Activated T-helper 17 cell treated with anti-CD3 and anti-CD28 coated beads, Interleukin-2, amount 50 U/mL, for 72 hours (primary cell): ENCODE measurements around the gene LRG1. TPM values are rescaled to one million over a fixed set of nuclear protein-coding genes. Genes with fewer than 3 reads are reported as not detected.

Experiments
- ATAC-seq: fragments of 150-1000 bp; cut with Tn5 transposase; replicated peaks from 2 replicates; pipeline ENCODE4 v1.10.0; 2021; ENCODE audit warnings: mild to moderate bottlenecking, moderate library complexity
- H3K27ac Mint-ChIP-seq: one replicate; pipeline ENCODE4 v1.8.0; 2022; ENCODE audit warnings: mixed read lengths
- H3K27me3 Mint-ChIP-seq: one replicate; pipeline ENCODE4 v1.8.0; 2022; ENCODE audit warnings: mixed read lengths
- H3K36me3 Mint-ChIP-seq: one replicate; pipeline ENCODE4 v1.8.0; 2022; ENCODE audit warnings: low read depth, mild to moderate bottlenecking, mixed read lengths
- H3K4me1 Mint-ChIP-seq: one replicate; pipeline ENCODE4 v1.8.0; 2022; ENCODE audit warnings: mixed read lengths
- H3K4me3 Mint-ChIP-seq: one replicate; pipeline ENCODE4 v1.8.0; 2022; ENCODE audit warnings: mild to moderate bottlenecking, mixed read lengths
- H3K9me3 Mint-ChIP-seq: one replicate; pipeline ENCODE4 v1.8.0; 2022; ENCODE audit warnings: mixed read lengths
- total RNA-seq, 2 donors: library from RNA; stranded (reverse); gene quantifications; one replicate each; pipeline ENCODE4 v1.2.3, GENCODE V29; 2022

LRG1 gene
- total RNA-seq, 2 donors from 2014 or later, result 0.53 to 0.93 TPM

DNA sequence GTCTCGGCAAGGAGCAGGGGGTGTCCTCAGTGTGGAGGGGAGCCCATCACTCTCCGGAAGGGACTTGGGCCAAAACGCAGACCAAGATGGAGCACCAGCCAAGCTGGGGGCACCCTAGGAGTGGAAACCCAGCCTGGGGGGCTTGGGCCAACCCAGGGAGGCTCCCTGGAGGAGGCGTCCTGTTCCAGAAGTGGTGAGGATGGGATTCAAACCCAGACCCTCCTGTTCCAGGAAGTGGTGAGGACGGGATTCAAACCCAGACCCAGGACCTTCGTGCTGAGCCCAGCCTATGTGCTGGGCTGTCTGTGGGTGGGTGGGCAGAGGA lies 20.7 kb downstream of the LRG1 start:
- H3K9me3 Mint-ChIP-seq, result no peaks in the 10 kb centered on the region
- no peaks in the 10 kb centered on the region for H3K4me1 Mint-ChIP-seq
- H3K4me3 Mint-ChIP-seq, result no peak overlapping the region
- no peaks in the 10 kb centered on the region for H3K36me3 Mint-ChIP-seq
- no peak for ATAC-seq
- H3K27me3 Mint-ChIP-seq, result peaks cover 3% of the 10 kb centered on the region
- H3K27ac Mint-ChIP-seq, result no peak overlapping the region

DNA sequence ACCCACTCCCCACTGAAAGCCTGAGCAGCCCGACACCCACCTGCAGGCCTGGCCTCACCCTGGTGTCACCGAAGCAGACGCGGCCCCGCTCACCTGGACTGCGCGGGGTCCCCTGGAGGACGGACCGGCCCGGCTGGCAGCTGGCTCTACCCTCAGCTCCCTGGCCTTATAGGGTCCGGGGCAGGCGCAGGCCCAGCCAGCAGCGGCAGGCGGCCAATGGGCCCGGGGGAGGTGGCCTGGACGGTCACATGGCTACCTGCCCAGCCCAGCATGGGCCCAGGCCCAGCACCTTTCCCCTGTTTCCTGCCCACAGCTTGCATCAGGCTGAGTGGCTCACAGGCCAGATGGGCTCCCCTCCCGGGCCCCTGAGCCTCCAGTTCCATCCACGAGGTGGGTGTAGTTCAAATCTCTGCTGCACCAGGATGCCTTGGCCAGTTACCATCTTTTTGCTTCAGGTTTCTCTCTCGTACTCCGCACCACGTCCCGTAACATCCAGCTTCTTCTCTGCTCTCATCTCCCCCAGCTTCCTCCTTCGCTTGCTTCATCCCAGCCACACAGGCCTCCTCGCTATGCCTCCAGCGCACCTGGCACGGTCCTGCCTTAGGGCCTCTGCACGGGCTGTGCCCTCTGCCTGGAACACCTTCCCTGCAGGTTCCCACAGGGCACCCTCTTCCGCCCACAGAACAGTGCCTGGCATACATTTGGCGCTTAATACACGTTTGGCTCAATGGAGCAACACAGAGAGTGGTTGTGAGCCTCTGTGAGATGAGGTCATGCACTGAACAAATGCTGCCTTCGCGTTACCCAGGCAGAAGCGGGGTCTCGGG lies 21.3 kb downstream of the LRG1 start, which contains the start of gene PLIN4:
TSS of gene PLIN4 (minus strand) at position 142 of the 827 bp plus-strand sequence. CDS start 214 bp downstream, outside the sequence.
- Mint-ChIP-seq H3K9me3 (no peaks in the 10 kb centered on the region), H3K27me3 (peaks cover 3% of the 10 kb centered on the region), H3K4me3 (no peak within 1 kb of the TSS), H3K27ac (no peak within 1 kb of the TSS), H3K4me1 (no peaks in the 10 kb centered on the region), H3K36me3 (no peaks in the 10 kb centered on the region)
- ATAC-seq, result no peak

DNA sequence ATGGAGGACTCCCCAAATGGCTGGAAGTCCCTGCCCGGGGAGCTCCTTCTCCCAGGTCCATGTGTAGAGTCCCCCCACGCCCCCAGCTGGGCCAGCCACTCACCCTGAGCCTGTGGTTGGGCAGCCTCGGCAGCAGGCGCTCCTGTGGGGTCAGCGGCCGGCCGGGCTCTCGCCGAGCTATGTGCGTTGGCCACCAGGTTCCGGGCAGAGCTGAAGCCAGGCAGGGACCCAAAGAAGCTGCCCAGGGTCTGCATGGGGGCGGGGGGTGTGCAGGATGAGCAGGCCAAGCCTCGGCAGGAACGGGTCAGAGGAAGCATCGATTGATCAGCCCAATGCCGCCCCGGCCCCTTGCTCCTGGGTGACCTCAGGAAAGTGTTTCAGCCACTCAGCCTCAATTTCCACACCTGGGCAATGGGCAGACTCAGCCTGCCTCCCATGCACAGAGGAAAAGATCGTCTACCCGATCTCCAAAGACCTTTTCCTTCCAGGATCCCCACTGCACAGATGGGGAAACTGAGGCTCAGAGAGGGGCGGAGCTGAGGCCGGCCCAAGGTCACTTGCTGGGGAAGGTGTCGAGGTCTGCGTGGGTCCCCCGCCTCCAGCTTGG lies 22.3 kb downstream of the LRG1 start:
- Mint-ChIP-seq H3K4me1 (no peaks in the 10 kb centered on the region), H3K4me3 (no peak overlapping the region), H3K36me3 (no peaks in the 10 kb centered on the region), H3K27ac (no peak overlapping the region), H3K27me3 (peaks cover 3% of the 10 kb centered on the region), H3K9me3 (no peaks in the 10 kb centered on the region)
- no peak for ATAC-seq

DNA sequence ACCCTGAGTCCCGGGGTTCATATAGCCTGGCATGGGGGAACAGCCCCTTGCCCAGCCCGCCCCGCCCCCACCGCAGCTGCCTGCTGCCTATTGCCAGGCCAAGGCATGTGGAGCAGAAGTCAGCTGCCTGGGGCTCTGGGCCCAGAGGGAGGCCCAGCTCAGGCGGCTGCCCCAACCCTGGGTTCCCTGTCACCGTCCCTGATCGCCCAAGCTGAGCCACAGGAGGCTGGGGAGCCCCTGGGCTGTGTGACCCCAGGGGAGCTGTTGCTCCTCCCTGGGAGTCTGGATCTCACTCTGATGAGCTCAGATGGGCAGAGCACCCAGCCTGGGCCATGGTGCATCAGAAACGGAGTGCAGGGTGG lies 22.9 kb downstream of the LRG1 start:
- Mint-ChIP-seq H3K4me3 (no peak overlapping the region), H3K9me3 (no peaks in the 10 kb centered on the region), H3K36me3 (no peaks in the 10 kb centered on the region), H3K27ac (no peak overlapping the region), H3K4me1 (no peaks in the 10 kb centered on the region), H3K27me3 (peaks cover 3% of the 10 kb centered on the region)
- no peak for ATAC-seq

DNA sequence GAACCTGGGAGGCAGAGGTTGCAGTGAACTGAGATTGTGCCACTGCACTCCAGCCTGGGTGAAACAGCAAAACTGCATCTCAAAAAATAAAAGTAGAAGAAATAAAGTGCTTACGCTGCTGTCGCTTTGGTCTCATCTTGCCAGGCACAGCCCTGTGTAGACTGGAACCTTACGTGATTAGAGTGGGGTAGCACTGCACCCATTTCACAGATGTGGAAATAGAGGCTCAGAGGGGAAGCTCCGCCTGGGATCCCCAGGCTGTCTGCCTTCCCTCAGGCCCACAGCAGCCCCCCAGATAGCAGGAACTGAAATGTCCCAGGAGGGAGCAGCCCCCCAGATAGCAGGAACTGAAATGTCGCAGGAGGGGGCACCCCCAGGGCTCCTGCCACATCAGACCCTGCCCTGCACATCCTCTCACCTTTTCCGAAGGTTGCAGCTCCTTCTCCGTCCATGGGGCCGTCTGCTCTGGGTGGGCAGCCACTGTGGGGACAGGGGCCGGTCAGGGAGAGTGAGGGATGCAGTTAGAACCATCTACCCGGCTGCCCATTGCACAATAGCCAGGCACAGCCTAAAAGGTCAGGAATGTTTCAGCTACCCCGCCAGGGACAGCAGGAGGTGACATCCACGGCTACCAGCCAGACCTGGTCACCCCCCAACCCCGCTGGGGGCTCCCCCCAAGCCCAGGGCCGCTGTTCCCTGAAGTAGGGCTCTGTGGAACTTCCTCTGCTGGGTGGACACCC lies 23.5 kb downstream of the LRG1 start:
- no peak overlapping the region for H3K27ac Mint-ChIP-seq
- H3K4me1 Mint-ChIP-seq, result no peaks in the 10 kb centered on the region

DNA sequence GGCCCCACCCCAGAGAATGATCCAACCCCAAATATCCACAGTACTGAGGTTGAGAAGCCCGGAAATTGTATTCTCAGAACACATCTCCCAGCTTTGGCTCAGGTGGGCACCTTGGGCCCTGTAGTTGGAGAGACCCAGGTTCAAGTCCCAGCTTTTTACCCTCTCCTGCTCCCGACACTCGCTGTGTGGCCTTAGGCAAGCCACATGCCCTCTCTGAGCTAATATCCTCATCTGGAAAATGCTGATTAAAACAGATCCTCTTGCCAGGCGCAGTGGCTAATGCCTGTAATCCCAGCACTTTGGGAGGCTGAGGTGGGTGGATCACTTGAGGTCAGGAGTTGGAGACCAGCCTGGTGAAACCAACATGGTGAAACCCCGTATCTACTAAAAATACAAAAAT lies 24.1 kb downstream of the LRG1 start:
- Mint-ChIP-seq H3K4me3 (no peak overlapping the region), H3K9me3 (no peaks in the 10 kb centered on the region), H3K4me1 (no peaks in the 10 kb centered on the region), H3K27ac (no peak overlapping the region), H3K36me3 (no peaks in the 10 kb centered on the region), H3K27me3 (peaks cover 3% of the 10 kb centered on the region)
- no peak for ATAC-seq

More for the DNA sequence above, 23.5 kb downstream of the LRG1 start:
- Mint-ChIP-seq H3K9me3 (no peaks in the 10 kb centered on the region), H3K36me3 (no peaks in the 10 kb centered on the region), H3K4me3 (no peak overlapping the region), H3K27me3 (peaks cover 3% of the 10 kb centered on the region)
- no peak for ATAC-seq

DNA sequence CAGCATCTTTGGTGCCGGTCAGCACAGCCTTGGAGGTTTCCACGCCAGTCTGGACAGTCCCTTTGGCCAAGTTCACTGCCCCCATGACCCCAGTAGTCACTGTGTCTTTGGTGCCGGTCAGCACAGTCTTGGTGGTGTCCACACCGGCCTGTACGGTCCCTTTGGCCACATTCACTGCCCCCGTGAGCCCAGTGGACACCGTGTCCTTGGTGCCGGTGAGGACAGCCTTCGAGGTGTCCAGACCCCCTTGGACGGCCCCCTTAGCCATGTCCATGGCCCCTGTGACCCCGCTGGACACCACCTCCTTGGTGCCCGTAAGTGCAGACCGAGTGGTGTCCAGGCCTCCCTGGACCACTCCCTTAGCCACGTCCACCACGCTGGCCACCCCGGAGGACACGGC lies 26.6 kb downstream of the LRG1 start:
- Mint-ChIP-seq H3K36me3 (no peaks in the 10 kb centered on the region), H3K4me3 (no peak overlapping the region), H3K9me3 (no peaks in the 10 kb centered on the region), H3K27me3 (no peaks in the 10 kb centered on the region), H3K4me1 (no peaks in the 10 kb centered on the region), H3K27ac (no peak overlapping the region)
- no peak for ATAC-seq

DNA sequence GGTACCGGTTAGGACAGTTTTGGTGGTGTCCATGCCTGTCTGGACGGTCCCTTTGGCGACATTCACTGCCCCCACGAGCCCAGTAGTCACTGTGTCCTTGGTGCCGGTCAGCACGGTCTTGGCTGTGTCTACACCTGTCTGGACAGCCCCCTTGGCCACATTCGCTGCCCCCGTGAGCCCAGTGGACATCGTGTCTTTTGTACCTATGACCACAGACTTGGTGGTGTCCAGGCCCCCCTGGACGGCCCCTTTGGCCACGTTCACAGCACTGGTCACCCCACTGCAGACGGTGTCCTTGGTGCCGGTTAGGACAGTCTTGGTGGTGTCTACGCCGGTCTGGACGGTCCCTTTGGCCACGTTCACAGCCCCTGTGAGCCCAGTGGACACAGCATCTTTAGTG lies 27.8 kb downstream of the LRG1 start:
- Mint-ChIP-seq H3K4me3 (no peak overlapping the region), H3K27ac (no peak overlapping the region), H3K4me1 (no peaks in the 10 kb centered on the region), H3K27me3 (no peaks in the 10 kb centered on the region), H3K9me3 (no peaks in the 10 kb centered on the region), H3K36me3 (no peaks in the 10 kb centered on the region)
- ATAC-seq, result no peak

DNA sequence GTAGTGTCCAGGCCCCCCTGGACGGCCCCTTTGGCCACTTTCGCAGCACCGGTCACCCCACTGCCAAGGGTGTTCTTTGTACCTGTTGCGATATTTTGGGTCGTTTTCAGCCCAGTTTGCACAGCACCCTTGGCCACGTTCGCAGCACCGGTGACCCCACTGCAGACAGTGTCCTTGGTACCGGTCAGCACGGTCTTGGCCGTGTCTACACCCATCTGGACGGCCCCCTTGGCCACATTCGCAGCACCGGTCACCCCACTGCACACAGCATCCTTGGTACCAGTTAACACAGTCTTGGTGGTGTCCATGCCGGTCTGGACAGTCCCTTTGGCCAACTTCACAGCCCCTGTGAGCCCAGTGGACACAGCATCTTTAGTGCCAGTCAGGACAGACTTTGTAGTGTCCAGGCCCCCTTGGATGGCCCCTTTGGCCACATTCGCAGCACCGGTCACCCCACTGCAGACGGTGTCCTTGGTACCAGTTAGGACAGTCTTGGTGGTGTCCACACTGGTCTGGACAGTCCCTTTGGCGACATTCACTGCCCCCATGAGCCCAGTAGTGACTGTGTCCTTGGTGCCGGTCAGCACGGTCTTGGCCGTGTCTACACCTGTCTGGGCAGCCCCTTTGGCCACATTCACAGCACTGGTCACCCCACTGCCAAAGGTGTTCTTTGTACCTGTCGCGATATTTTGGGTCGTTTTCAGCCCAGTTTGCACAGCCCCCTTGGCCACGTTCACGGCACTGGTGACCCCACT lies 28.4 kb downstream of the LRG1 start:
- no peaks in the 10 kb centered on the region for H3K27me3 Mint-ChIP-seq
- no peaks in the 10 kb centered on the region for H3K4me1 Mint-ChIP-seq
- no peak for ATAC-seq
- no peak overlapping the region for H3K4me3 Mint-ChIP-seq
- H3K36me3 Mint-ChIP-seq, result no peaks in the 10 kb centered on the region
- no peak overlapping the region for H3K27ac Mint-ChIP-seq
- H3K9me3 Mint-ChIP-seq, result no peaks in the 10 kb centered on the region

DNA sequence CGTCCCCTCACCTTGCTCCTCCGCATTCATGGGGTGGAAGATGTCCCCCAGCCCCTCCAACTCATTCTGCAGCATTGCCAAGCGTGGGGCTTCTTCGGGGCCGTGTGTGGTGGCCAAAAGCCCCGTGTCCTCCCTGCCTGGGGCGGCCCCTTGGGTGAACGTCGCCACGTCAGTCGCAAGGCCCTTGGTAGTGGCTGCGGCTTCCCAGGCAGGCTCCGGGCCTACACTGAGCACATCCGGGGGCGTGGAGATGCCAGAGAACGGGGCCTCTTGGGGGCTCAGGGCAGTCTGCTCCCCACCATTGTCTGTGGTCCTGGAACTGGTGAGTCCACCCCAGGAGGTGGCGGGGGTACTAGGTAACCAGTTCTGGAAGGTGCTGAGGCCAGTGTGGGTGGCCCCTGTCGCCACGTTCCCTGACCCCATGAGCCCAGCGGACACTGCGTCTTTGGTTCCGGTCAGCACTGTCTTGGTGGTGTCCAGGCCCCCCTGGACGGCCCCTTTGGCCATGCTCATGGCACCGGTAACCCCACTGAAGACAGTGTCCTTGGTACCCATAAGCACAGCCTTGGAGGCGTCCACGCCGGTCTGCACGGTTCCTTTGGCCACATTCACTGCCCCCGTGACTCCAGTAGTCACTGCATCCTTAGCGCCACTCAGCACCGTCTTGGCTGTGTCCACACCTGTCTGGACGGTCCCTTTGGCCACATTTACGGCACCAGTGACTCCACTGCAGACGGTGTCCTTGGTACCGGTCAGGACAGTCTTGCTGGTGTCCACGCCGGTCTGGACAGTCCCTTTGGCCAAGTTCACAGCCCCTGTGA lies 29.2 kb downstream of the LRG1 start:
- no peak for ATAC-seq
- H3K9me3 Mint-ChIP-seq, result no peaks in the 10 kb centered on the region
- no peaks in the 10 kb centered on the region for H3K4me1 Mint-ChIP-seq
- no peaks in the 10 kb centered on the region for H3K36me3 Mint-ChIP-seq
- H3K4me3 Mint-ChIP-seq, result no peak overlapping the region
- no peak overlapping the region for H3K27ac Mint-ChIP-seq
- H3K27me3 Mint-ChIP-seq, result no peaks in the 10 kb centered on the region

DNA sequence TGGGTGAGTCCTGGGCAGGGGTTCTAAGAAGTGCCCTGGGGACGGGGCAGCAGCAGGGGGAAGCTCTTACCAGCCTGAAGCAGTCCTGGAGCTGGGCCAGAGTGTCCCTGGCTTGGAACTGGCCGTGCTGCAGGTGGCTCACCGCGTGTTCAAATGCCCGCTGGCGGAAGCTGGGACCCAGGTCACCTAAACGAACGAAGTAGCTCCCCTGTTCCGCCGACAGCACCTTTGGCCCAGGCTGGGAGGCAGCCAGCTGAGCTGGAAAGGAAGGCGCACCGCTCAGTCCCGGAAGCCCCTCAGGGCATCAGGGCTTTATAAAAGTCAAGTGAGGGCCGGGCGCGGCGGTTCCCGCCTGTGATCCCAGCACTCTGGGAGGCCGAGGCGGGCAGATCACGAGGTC lies 31.1 kb downstream of the LRG1 start:
- no peaks in the 10 kb centered on the region for H3K36me3 Mint-ChIP-seq
- H3K4me3 Mint-ChIP-seq, result no peak overlapping the region
- ATAC-seq, result no peak
- H3K27me3 Mint-ChIP-seq, result no peaks in the 10 kb centered on the region
- no peaks in the 10 kb centered on the region for H3K4me1 Mint-ChIP-seq
- no peak overlapping the region for H3K27ac Mint-ChIP-seq
- no peaks in the 10 kb centered on the region for H3K9me3 Mint-ChIP-seq

DNA sequence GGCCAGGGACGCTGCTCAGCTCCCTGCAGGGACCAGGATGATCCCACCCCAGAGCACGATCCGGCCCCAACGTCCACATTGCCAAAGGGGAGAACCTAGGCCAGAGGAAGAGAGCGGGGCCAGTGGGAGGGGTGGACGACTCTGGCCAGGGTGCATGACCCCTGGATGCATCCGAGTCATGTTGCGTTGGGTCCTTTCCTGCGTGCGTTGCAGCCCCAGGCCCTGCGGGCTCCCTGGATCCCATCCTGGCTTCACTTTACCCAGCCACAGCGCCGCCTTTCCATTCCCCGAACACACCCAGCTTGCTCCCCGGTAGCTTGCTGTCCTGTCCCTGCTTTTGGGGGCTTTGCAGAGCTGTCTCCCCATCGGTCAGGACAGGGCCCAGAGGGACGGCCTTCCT lies 32.0 kb downstream of the LRG1 start:
- Mint-ChIP-seq H3K4me1 (no peaks in the 10 kb centered on the region), H3K4me3 (no peak overlapping the region), H3K9me3 (no peaks in the 10 kb centered on the region), H3K27me3 (no peaks in the 10 kb centered on the region), H3K27ac (no peak overlapping the region), H3K36me3 (no peaks in the 10 kb centered on the region)
- no peak for ATAC-seq

DNA sequence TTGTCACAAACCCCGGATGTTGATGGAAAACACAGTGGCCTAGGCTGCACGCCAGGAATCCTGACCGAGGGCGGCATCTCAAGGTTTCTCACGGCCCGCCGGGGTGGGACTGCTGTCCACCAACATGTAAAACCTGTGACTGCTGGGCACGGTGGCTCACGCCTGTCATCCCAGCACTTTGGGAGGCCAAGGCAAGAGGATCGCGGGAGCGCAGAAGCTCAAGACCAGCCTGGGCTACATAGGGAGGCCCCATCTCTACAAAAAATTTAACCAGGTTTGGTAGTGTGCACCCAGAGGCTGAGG lies 32.7 kb downstream of the LRG1 start:
- H3K4me3 Mint-ChIP-seq, result no peak overlapping the region
- H3K27ac Mint-ChIP-seq, result no peak overlapping the region
- no peaks in the 10 kb centered on the region for H3K4me1 Mint-ChIP-seq
- H3K9me3 Mint-ChIP-seq, result no peaks in the 10 kb centered on the region
- ATAC-seq, result no peak
- no peaks in the 10 kb centered on the region for H3K36me3 Mint-ChIP-seq
- H3K27me3 Mint-ChIP-seq, result no peaks in the 10 kb centered on the region
